Measurements from ENCODE around the gene SYT9.

- TF ChIP-seq CTCF (IDR thresholded peaks at IDR 0.05) = no peak
- no peak for TF ChIP-seq POLR2A (IDR thresholded peaks at IDR 0.05)
- TF ChIP-seq POLR2AphosphoS5 (IDR thresholded peaks at IDR 0.05) = no peak
Measured at GRCh38 chr11:7508087-7508486, 256.4 kb downstream of the SYT9 start.

All from prostate gland (tissue), 2 donors.